Heart left ventricle (tissue), 16 donors: ENCODE results near the gene ABCB1. TPM values are rescaled to one million over a fixed set of nuclear protein-coding genes. Genes with fewer than 3 reads are reported as not detected.

Source experiments
- ATAC-seq, 4 donors: fragments of 200-7000 bp; cut with Tn5 transposase; one replicate each; pipeline ENCODE4 v1.9.1; 2020 to 2022; ENCODE audit warnings: moderate library complexity in 4 of 4, mild to moderate bottlenecking in 3 of 4, moderate number of reproducible peaks in 1 of 4
- DNase-seq, 5 donors: peaks; one replicate each; pipeline ENCODE4 v3.0.0-alpha.2; 2020
- H3K27ac ChIP-seq, 12 donors: fragments of 200-600 bp; sonication (generic) in 4 of 12; one replicate each; pipeline versions ENCODE4 v1.5.0 to v1.8.0; 2016 to 2022; ENCODE audit warnings: mild to moderate bottlenecking in 2 of 12
- H3K27me3 ChIP-seq, 9 donors: fragments of 200-600 bp; sonication (generic) in 2 of 9; one replicate each; pipeline versions ENCODE4 v1.5.1 to v1.8.0; 2016 to 2022; ENCODE audit warnings: mild to moderate bottlenecking in 3 of 9
- H3K36me3 ChIP-seq, 9 donors: fragments of 200-600 bp; sonication (generic) in 2 of 9; one replicate each; pipeline versions ENCODE4 v1.5.0 to v1.8.0; 2018 to 2022; ENCODE audit warnings: mild to moderate bottlenecking in 2 of 9
- H3K4me1 ChIP-seq, 12 donors: fragments of 200-600 bp; sonication (generic) in 4 of 12; one replicate each; pipeline versions ENCODE4 v1.5.0 to v1.8.0; 2016 to 2022; ENCODE audit warnings: mild to moderate bottlenecking in 3 of 12
- H3K4me3 ChIP-seq, 12 donors: fragments of 200-600 bp; sonication (generic) in 4 of 12; one replicate each; pipeline versions ENCODE4 v1.5.0 to v1.8.0; 2017 to 2022; ENCODE audit warnings: mild to moderate bottlenecking in 9 of 12, moderate library complexity in 4 of 12
- H3K9me3 ChIP-seq, 12 donors: fragments of 200-600 bp; sonication (generic) in 4 of 12; one replicate each; pipeline versions ENCODE4 v1.5.0 to v1.8.0; 2016 to 2022; ENCODE audit warnings: mild to moderate bottlenecking in 1 of 12
- CTCF ChIP-seq, 12 donors: fragments of 200-600 bp; sonication (generic) in 4 of 12; IDR thresholded peaks; one replicate each; pipeline versions ENCODE4 v1.5.0 to v1.8.0; 2018 to 2022; ENCODE audit warnings: antibody characterized with exemption in 12 of 12, mild to moderate bottlenecking in 5 of 12
- POLR2A ChIP-seq, 2 donors: fragments of 450-650 bp; IDR thresholded peaks; one replicate each; pipeline ENCODE4 v1.6.1; 2017; ENCODE audit warnings: antibody characterized with exemption in 2 of 2, mild to moderate bottlenecking in 2 of 2, moderate library complexity in 2 of 2
- WGBS, 4 donors: extraction: QIAGEN DNeasy Blood & Tissue Kit in 2 of 4; methylation state at CpG; one replicate each; pipeline versions ENCODE4 v1.1.5 to v1.1.7; 2013 to 2018; 5-methylcytosine and 5-hydroxymethylcytosine counted together
- intact Hi-C, 10 donors: fragments of 100-400 bp; cut with DNase I; formaldehyde crosslinking; loops; one replicate each; pipeline versions ENCODE4 v1.11.1 to v1.14.2; 2022
- polyA plus RNA-seq, 2 donors: library from polyadenylated mRNA; stranded (reverse); fragments of 200-250 nt; gene quantifications; one replicate each; pipeline ENCODE4 v1.2.3, GENCODE V29; 2013
- total RNA-seq, 9 donors: library from RNA; depleted of rRNA in 2 of 9; stranded (reverse); fragments of >200 nt in 2 of 9; fragmentation: NEBNext Ultra II Directional in 3 of 9; extraction: Animal tissue kit (Norgen Biotek cat#: 25700) in 3 of 9; gene quantifications; one replicate each; pipeline versions ENCODE4 v1.1.0 to v1.2.4, GENCODE V29; 2016 to 2023
- donor health status: ischemic (EF 13 %, LVEDD 7.1; RV severe dilation, severe dysfunction).
- donor health status: healthy with polysubstance abuse.
- donor health status: DM: no; HTN: yes; CAD: no.
- donor health status: DM: no; HTN: no; CAD: no.
- donor health status: ischemic (EF 25% LVEDD 6.9; RV normal size, moderate dysfunction).
- donor health status: ischemic (EF 25% LVEDD 5.7; RV mildly dilated, moderate dysfunction).
- donor health status: healthy.
- donor health status: DM: yes; HTN: yes; CAD: no.
- donor health status: ischemic (EF 35%, LVEDD 5.7; RV mildly dilated, moderate dysfunction).
- donor health status: nonischemic (EF 11% LVEDD 7.7; RV severe dilation, severe dysfunction).
- donor health status: DM: yes; HTN: yes; CAD: no.
- donor health status: PGD.
- donor health status: ischemic (EF 29% LVEDD 5.4; RV normal size, mild dysfunction).
- donor health status: nonischemic (EF 23%, LVEDD 6.1; RV moderate dilation, normal function).

Gene ABCB1
- total and polyA plus RNA-seq, 11 donors: 0.82 to 9.2 (median 6.1) TPM

- DNase-seq: peak in 4 of 5 donors; percentile 14 to 64 (median 34)
- TF ChIP-seq CTCF (IDR thresholded peaks at IDR 0.05) (no peak), POLR2A (IDR thresholded peaks at IDR 0.05) (no peak)
- peak in 3 of 4 donors; percentile 8 to 40 (median 29) for ATAC-seq
- peaks cover 0 to 16% (median 0%) of the 10 kb centered on the region in 9 donors for H3K27me3 ChIP-seq
- H3K4me1 ChIP-seq: peaks cover 0 to 22% (median 3%) of the 10 kb centered on the region in 12 donors
- WGBS, 4 donors: 7 to 22% (median 9%) methylated on average over 12 to 39 of the region's 39 CpGs
- no peaks in the 10 kb centered on the region for H3K9me3 ChIP-seq
- H3K36me3 ChIP-seq: no peaks in the 10 kb centered on the region
- intact Hi-C loops: loop anchor here in 2 of 10 donors (10.0 kb wide), 1 partner anchor 246 kb away; the partner anchor contains the start of genes DBF4 (in 2 of the 2) and SLC25A40 (in 2 of the 2)
- H3K4me3 ChIP-seq: peak overlapping the region; percentile 39 to 73 (median 63)
- H3K27ac ChIP-seq: peak overlapping the region in 5 of 12 donors; percentile 12 to 46 (median 35)
Observed at GRCh38 chr7:87628780-87629569, 28.3 kb upstream of the ABCB1 start.

GRCh38 chr7:87627634-87627994 lies 26.9 kb upstream of the ABCB1 start:
- Histone ChIP-seq H3K4me3 (peak overlapping the region; percentile 39 to 73 (median 63)), H3K27ac (peak overlapping the region in 1 of 12 donors; percentile 1), H3K36me3 (no peaks in the 10 kb centered on the region), H3K9me3 (no peaks in the 10 kb centered on the region), H3K4me1 (peaks cover 0 to 22% (median 3%) of the 10 kb centered on the region in 12 donors), H3K27me3 (peaks cover 0 to 16% (median 0%) of the 10 kb centered on the region in 9 donors)
- WGBS, 4 donors: 1 to 3% (median 2%) methylated on average over 22 to 30 of the region's 30 CpGs
- DNase-seq (peak; percentile 8 to 54 (median 28)), ATAC-seq (peak; percentile 9 to 45 (median 42))
- intact Hi-C loops: loop anchor here in 2 of 10 donors (10.0 kb wide), 1 partner anchor 247 kb away; the partner anchor contains the start of genes DBF4 (in 2 of the 2) and SLC25A40 (in 2 of the 2)
- no peak for TF ChIP-seq POLR2A (IDR thresholded peaks at IDR 0.05)
- TF ChIP-seq CTCF (IDR thresholded peaks at IDR 0.05): no peak

GRCh38 chr7:87625101-87625500 lies 24.4 kb upstream of the ABCB1 start:
- TF ChIP-seq CTCF (IDR thresholded peaks at IDR 0.05) (no peak), POLR2A (IDR thresholded peaks at IDR 0.05) (no peak)
- Histone ChIP-seq H3K4me1 (peaks cover 0 to 22% (median 3%) of the 10 kb centered on the region in 12 donors), H3K9me3 (no peaks in the 10 kb centered on the region), H3K36me3 (no peaks in the 10 kb centered on the region), H3K27me3 (peaks cover 0 to 16% (median 0%) of the 10 kb centered on the region in 9 donors), H3K4me3 (no peak overlapping the region), H3K27ac (no peak overlapping the region)
- DNase-seq (no peak), ATAC-seq (no peak)
- 85 to 88% (median 86%) methylated on average over 15 of the region's 15 CpGs for WGBS, 4 donors
- intact Hi-C loops: loop anchor here in 2 of 10 donors (10.0 kb wide), 1 partner anchor 250 kb away; the partner anchor contains the start of genes DBF4 (in 2 of the 2) and SLC25A40 (in 2 of the 2)

- H3K36me3 ChIP-seq: no peaks in the 10 kb centered on the region
- DNase-seq (no peak), ATAC-seq (no peak)
- H3K27me3 ChIP-seq: peaks cover 0 to 16% (median 0%) of the 10 kb centered on the region in 9 donors
- no peaks in the 10 kb centered on the region for H3K9me3 ChIP-seq
- H3K4me1 ChIP-seq: peaks cover 0 to 22% (median 3%) of the 10 kb centered on the region in 12 donors
- intact Hi-C loops: loop anchor here in 2 of 10 donors (10.0 kb wide), 1 partner anchor 250 kb away; the partner anchor contains the start of genes DBF4 (in 2 of the 2) and SLC25A40 (in 2 of the 2)
- no peak overlapping the region for H3K27ac ChIP-seq
- TF ChIP-seq POLR2A (IDR thresholded peaks at IDR 0.05) (no peak), CTCF (IDR thresholded peaks at IDR 0.05) (no peak)
- no peak overlapping the region for H3K4me3 ChIP-seq
- 76 to 87% (median 81%) methylated on average over 7 of the region's 7 CpGs for WGBS, 4 donors
Observed at GRCh38 chr7:87624628-87625027, 23.9 kb upstream of the ABCB1 start.
